WTC11 (cell line): Measurements from ENCODE around the gene ZBTB7C.

Experiments used
- CREB1 ChIP-seq: sonication (generic); formaldehyde crosslinking; IDR thresholded peaks from 2 replicates; pipeline ENCODE4 v1.8.0; 2023; ENCODE audit warnings: mild to moderate bottlenecking, missing genetic modification reagents
- CTCF ChIP-seq: fragments of 200-600 bp; IDR thresholded peaks from 2 replicates; pipeline ENCODE4 v1.8.0; 2022; ENCODE audit warnings: antibody characterized with exemption
- JUN ChIP-seq: sonication (generic); formaldehyde crosslinking; IDR thresholded peaks from 2 replicates; pipeline ENCODE4 v1.8.0; 2023; ENCODE audit warnings: mild to moderate bottlenecking, missing genetic modification reagents
- NFATC4 ChIP-seq: fragments of 250-450 bp; sonication (Bioruptor Pico); IDR thresholded peaks from 2 replicates; pipeline ENCODE4 v1.9.0; 2021; ENCODE audit warnings: mild to moderate bottlenecking
- NFE2L1 ChIP-seq: sonication (generic); formaldehyde crosslinking; IDR thresholded peaks from 2 replicates; pipeline ENCODE4 v1.8.1; 2023; ENCODE audit warnings: missing genetic modification reagents
- NFYB ChIP-seq: sonication (generic); formaldehyde crosslinking; conservative IDR thresholded peaks from 2 replicates; pipeline ENCODE4 v1.8.0; 2022; ENCODE audit warnings: low read depth, missing genetic modification reagents
- SMAD3 ChIP-seq: sonication (generic); formaldehyde crosslinking; IDR thresholded peaks from 2 replicates; pipeline ENCODE4 v1.8.0; 2022; ENCODE audit warnings: missing genetic modification reagents, mild to moderate bottlenecking, borderline replicate concordance
- TEAD4 ChIP-seq: sonication (generic); formaldehyde crosslinking; IDR thresholded peaks from 2 replicates; pipeline ENCODE4 v1.8.0; 2022; ENCODE audit warnings: mild to moderate bottlenecking, missing genetic modification reagents
- ZNF121 ChIP-seq: sonication (generic); formaldehyde crosslinking; IDR thresholded peaks from 2 replicates; pipeline ENCODE4 v1.8.0; 2023; ENCODE audit warnings: missing genetic modification reagents
- ZNF219 ChIP-seq: sonication (generic); formaldehyde crosslinking; IDR thresholded peaks from 2 replicates; pipeline ENCODE4 v1.8.0; 2023; ENCODE audit warnings: missing genetic modification reagents, mild to moderate bottlenecking, borderline replicate concordance
- ZNF232 ChIP-seq: sonication (generic); formaldehyde crosslinking; IDR thresholded peaks from 2 replicates; pipeline ENCODE4 v1.8.0; 2022; ENCODE audit warnings: mild to moderate bottlenecking, missing genetic modification reagents
- TF ChIP-seq, protein P1 (sequence below): sonication (generic); formaldehyde crosslinking; conservative IDR thresholded peaks from 2 replicates; pipeline ENCODE4 v1.8.1; 2023; ENCODE audit warnings: mild to moderate bottlenecking, low read depth, missing genetic modification reagents, moderate library complexity
- TF ChIP-seq, protein P2 (sequence below): fragments of 250-450 bp; sonication (Bioruptor Pico); IDR thresholded peaks from 2 replicates; pipeline ENCODE4 v2.1.2; 2022; ENCODE audit warnings: mild to moderate bottlenecking, moderate library complexity
- TF ChIP-seq, protein P3 (sequence below): sonication (generic); formaldehyde crosslinking; IDR thresholded peaks from 2 replicates; pipeline ENCODE4 v1.8.0; 2022; ENCODE audit warnings: mild to moderate bottlenecking, missing genetic modification reagents

DNA sequence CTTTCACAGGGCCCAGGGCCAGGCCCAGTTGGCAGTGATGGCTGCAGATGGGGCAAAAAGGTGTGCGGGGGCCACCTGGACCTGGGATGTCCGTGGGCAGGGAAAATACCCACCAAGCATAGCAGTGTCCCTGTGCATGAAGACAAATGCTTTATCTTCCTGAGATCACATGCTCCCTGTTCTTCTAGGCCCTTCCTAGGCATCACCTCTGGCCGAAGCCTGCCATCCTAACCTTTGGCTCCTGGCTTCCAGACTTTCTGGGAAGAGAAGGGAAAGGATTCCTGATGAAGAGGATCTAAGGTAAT, 373.7 kb downstream of the ZBTB7C start:
- TF ChIP-seq, protein P1, sequence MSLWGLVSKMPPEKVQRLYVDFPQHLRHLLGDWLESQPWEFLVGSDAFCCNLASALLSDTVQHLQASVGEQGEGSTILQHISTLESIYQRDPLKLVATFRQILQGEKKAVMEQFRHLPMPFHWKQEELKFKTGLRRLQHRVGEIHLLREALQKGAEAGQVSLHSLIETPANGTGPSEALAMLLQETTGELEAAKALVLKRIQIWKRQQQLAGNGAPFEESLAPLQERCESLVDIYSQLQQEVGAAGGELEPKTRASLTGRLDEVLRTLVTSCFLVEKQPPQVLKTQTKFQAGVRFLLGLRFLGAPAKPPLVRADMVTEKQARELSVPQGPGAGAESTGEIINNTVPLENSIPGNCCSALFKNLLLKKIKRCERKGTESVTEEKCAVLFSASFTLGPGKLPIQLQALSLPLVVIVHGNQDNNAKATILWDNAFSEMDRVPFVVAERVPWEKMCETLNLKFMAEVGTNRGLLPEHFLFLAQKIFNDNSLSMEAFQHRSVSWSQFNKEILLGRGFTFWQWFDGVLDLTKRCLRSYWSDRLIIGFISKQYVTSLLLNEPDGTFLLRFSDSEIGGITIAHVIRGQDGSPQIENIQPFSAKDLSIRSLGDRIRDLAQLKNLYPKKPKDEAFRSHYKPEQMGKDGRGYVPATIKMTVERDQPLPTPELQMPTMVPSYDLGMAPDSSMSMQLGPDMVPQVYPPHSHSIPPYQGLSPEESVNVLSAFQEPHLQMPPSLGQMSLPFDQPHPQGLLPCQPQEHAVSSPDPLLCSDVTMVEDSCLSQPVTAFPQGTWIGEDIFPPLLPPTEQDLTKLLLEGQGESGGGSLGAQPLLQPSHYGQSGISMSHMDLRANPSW (CRISPR knock-in tag) = no peak
- TF ChIP-seq SMAD3 = no peak
- no peak for TF ChIP-seq NFE2L1
- TF ChIP-seq, protein P2, sequence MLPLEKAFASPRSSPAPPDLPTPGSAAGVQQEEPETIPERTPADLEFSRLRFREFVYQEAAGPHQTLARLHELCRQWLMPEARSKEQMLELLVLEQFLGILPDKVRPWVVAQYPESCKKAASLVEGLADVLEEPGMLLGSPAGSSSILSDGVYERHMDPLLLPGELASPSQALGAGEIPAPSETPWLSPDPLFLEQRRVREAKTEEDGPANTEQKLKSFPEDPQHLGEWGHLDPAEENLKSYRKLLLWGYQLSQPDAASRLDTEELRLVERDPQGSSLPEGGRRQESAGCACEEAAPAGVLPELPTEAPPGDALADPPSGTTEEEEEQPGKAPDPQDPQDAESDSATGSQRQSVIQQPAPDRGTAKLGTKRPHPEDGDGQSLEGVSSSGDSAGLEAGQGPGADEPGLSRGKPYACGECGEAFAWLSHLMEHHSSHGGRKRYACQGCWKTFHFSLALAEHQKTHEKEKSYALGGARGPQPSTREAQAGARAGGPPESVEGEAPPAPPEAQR (CRISPR knock-in tag) = no peak
- TF ChIP-seq, protein P3, sequence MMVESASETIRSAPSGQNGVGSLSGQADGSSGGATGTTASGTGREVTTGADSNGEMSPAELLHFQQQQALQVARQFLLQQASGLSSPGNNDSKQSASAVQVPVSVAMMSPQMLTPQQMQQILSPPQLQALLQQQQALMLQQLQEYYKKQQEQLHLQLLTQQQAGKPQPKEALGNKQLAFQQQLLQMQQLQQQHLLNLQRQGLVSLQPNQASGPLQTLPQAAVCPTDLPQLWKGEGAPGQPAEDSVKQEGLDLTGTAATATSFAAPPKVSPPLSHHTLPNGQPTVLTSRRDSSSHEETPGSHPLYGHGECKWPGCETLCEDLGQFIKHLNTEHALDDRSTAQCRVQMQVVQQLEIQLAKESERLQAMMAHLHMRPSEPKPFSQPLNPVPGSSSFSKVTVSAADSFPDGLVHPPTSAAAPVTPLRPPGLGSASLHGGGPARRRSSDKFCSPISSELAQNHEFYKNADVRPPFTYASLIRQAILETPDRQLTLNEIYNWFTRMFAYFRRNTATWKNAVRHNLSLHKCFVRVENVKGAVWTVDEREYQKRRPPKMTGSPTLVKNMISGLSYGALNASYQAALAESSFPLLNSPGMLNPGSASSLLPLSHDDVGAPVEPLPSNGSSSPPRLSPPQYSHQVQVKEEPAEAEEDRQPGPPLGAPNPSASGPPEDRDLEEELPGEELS (CRISPR knock-in tag) = no peak
- TF ChIP-seq CTCF = no peak
- no peak for TF ChIP-seq CREB1 (CRISPR knock-in tag)
- no peak for TF ChIP-seq JUN
- no peak for TF ChIP-seq NFATC4 (CRISPR knock-in tag)
- no peak for TF ChIP-seq NFYB (CRISPR knock-in tag)
- TF ChIP-seq ZNF121 (CRISPR knock-in tag) = no peak
- no peak for TF ChIP-seq TEAD4 (CRISPR knock-in tag)
- no peak for TF ChIP-seq ZNF219 (CRISPR knock-in tag)
- TF ChIP-seq ZNF232 = no peak
